Mucosa of stomach (tissue), 1 donor: ENCODE measurements around the gene EIF4E2.

ENCODE experiments used
- H3K27me3 ChIP-seq: one replicate; pipeline ENCODE4 v1.7.0; 2013; ENCODE audit warnings: mild to moderate bottlenecking, low read length; ENCODE audit not compliant: control insufficient read depth, insufficient read depth
- H3K36me3 ChIP-seq: one replicate; pipeline ENCODE4 v1.7.0; 2013; ENCODE audit warnings: low read length; ENCODE audit not compliant: control insufficient read depth, insufficient read depth
- H3K4me1 ChIP-seq: one replicate; pipeline ENCODE4 v1.7.0; 2013; ENCODE audit warnings: mild to moderate bottlenecking, low read length; ENCODE audit not compliant: control insufficient read depth, insufficient read depth
- H3K4me3 ChIP-seq: one replicate; pipeline ENCODE4 v1.7.0; 2013; ENCODE audit warnings: low read length
- H3K9ac ChIP-seq: one replicate; pipeline ENCODE4 v1.7.0; 2013; ENCODE audit warnings: mild to moderate bottlenecking, low read length, moderate library complexity
- H3K9me3 ChIP-seq: one replicate; pipeline ENCODE4 v1.7.0; 2013; ENCODE audit warnings: mild to moderate bottlenecking, low read length, moderate library complexity; ENCODE audit not compliant: control insufficient read depth
- donor health status: Pancreatic carcinoma.

EIF4E2 gene

GRCh38 chr2:232578626-232579025 is 28.1 kb downstream of the EIF4E2 start:
- Histone ChIP-seq H3K9ac (no peak overlapping the region), H3K27me3 (no peaks in the 10 kb centered on the region), H3K4me1 (peaks cover 25% of the 10 kb centered on the region), H3K9me3 (no peaks in the 10 kb centered on the region), H3K4me3 (no peak overlapping the region), H3K36me3 (peaks cover 5% of the 10 kb centered on the region)

DNA sequence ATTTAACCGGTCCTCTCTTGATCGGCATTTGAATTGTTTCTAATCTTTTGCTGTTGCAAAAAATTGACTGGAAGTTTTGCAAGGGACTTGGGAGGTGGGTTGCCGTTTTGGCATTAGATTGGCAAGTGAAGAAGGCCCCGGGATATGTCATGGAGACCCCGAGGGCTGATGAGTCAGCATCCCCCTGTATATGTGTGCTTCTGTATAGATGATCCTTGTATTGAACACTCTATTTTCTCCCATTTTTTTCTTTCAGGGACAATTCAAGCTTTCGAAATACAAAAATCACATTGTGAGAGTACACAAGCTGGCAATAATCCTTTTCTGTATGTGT is 30.1 kb downstream of the EIF4E2 start:
- no peak overlapping the region for H3K4me3 ChIP-seq

DNA sequence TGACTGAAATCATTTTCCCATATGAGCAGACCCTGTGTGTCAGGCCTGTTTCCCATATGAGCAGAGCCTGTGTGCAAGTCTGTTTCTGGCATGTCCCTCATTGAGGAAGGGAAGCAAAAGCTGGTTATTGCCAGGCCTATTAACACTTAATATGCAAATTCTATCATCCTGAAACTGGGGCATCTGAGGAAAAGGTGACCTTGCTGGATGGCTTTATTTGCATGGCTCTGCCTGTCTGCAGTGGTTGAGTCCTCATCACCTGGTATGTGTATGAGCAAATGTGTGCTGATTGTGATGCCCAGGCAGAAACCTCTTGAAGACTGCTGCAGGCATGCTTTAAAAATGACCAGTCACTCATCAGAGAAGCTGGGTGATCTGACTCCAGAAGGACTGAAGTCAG is 31.2 kb downstream of the EIF4E2 start:
- no peaks in the 10 kb centered on the region for H3K36me3 ChIP-seq
- H3K27me3 ChIP-seq, result no peaks in the 10 kb centered on the region
- H3K9me3 ChIP-seq, result no peaks in the 10 kb centered on the region
- H3K4me3 ChIP-seq, result no peak overlapping the region
- H3K9ac ChIP-seq, result no peak overlapping the region
- H3K4me1 ChIP-seq, result peaks cover 25% of the 10 kb centered on the region

More for the DNA sequence above, 30.1 kb downstream of the EIF4E2 start:
- Histone ChIP-seq H3K27me3 (no peaks in the 10 kb centered on the region), H3K9ac (no peak overlapping the region), H3K36me3 (no peaks in the 10 kb centered on the region), H3K9me3 (no peaks in the 10 kb centered on the region), H3K4me1 (peaks cover 25% of the 10 kb centered on the region)

GRCh38 chr2:232584238-232584637 is 33.7 kb downstream of the EIF4E2 start:
- Histone ChIP-seq H3K36me3 (no peaks in the 10 kb centered on the region), H3K9ac (no peak overlapping the region), H3K4me3 (no peak overlapping the region), H3K4me1 (peaks cover 29% of the 10 kb centered on the region), H3K9me3 (no peaks in the 10 kb centered on the region), H3K27me3 (no peaks in the 10 kb centered on the region)

GRCh38 chr2:232586943-232587505 is 36.5 kb downstream of the EIF4E2 start:
- no peaks in the 10 kb centered on the region for H3K27me3 ChIP-seq
- H3K4me3 ChIP-seq, result no peak overlapping the region
- H3K9me3 ChIP-seq, result no peaks in the 10 kb centered on the region
- no peak overlapping the region for H3K9ac ChIP-seq
- H3K4me1 ChIP-seq, result peaks cover 12% of the 10 kb centered on the region
- no peaks in the 10 kb centered on the region for H3K36me3 ChIP-seq

DNA sequence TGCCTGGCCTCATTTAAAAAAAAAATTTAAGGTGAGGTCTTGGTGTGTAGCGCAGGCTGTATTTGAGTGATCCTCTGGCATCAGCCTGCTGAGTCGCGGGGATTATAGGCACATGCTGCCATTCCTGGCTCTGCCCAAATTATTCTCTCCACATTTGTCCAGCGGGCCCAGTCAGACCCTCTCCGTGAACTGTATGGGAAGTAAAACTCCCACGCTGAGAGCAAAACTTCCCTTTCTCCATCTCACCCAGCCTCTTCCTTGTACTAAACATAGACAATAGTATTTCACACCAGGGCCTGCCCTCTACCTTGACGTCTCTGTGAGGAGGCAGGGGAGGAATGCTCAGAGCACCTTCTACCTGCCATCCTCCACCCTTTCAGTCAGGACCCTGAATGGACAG is 37.0 kb downstream of the EIF4E2 start:
- no peak overlapping the region for H3K9ac ChIP-seq
- no peaks in the 10 kb centered on the region for H3K9me3 ChIP-seq
- peaks cover 13% of the 10 kb centered on the region for H3K4me1 ChIP-seq
- no peaks in the 10 kb centered on the region for H3K36me3 ChIP-seq
- H3K4me3 ChIP-seq, result no peak overlapping the region
- H3K27me3 ChIP-seq, result no peaks in the 10 kb centered on the region

DNA sequence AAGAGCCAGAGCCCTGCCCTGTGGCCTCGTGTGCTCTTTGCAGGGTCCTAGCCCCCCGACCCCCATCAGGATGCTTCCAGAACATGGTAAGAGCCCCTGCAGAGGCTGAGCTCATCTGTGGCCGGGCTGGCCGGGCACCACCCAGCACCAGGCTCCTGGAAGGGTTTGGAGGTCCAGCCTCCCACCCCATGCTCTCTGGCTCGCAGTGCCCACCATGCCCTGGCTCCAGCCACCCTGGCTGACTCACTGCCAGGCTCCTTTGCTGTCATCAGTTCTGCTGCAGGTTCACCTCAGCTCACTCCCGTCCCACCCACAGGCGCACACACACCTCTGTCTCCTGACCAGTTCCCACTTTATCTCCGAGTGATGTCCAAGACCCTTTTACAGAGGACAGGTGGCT is 37.5 kb downstream of the EIF4E2 start:
- Histone ChIP-seq H3K4me1 (peaks cover 18% of the 10 kb centered on the region), H3K36me3 (no peaks in the 10 kb centered on the region), H3K27me3 (no peaks in the 10 kb centered on the region), H3K4me3 (no peak overlapping the region), H3K9ac (no peak overlapping the region), H3K9me3 (no peaks in the 10 kb centered on the region)

DNA sequence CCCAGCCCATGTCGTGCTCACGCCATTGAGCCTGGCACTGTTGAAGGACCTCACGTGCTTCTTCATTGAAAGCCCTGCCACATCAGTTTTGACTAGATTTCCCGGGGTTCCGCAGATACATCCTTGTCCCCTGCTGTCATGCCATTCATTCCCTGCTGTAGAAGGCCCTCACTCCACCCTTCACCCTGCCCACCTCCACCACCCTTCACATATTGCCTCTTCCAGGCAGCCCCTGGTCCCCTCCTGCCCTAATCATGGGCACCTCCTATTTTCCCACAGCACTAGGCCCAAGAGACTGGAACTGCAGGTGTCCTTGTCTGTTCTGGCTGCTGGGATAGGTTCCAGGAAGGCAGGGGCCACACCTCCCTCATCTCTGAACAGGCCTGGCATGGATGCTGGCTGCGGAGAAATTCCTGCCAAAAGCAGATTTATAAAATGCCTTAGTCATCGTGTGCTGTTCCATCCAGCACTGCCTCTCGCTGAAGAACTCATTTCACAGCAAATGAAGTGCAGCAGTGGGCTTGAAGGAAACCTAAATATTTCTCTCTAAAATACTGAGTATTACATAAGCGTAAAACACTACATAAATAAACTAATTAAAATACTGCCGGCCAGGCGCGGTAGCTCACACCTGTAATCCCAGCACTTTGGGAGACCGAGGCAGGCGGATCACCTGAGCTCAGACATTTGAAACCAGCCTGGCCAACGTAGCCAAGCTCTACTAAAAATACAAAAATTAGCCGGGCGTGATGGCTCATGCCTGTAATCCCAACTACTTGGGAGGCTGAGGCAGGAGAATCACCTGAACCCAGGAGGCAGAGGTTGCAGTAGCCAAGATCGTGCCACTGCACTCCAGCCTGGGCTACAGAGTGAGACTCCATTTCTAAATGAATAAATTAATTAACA is 38.4 kb downstream of the EIF4E2 start:
- Histone ChIP-seq H3K4me3 (no peak overlapping the region), H3K9ac (no peak overlapping the region), H3K9me3 (no peaks in the 10 kb centered on the region), H3K4me1 (peaks cover 27% of the 10 kb centered on the region), H3K27me3 (no peaks in the 10 kb centered on the region), H3K36me3 (no peaks in the 10 kb centered on the region)

GRCh38 chr2:232592772-232593395 is 42.4 kb downstream of the EIF4E2 start:
- no peak overlapping the region for H3K9ac ChIP-seq

DNA sequence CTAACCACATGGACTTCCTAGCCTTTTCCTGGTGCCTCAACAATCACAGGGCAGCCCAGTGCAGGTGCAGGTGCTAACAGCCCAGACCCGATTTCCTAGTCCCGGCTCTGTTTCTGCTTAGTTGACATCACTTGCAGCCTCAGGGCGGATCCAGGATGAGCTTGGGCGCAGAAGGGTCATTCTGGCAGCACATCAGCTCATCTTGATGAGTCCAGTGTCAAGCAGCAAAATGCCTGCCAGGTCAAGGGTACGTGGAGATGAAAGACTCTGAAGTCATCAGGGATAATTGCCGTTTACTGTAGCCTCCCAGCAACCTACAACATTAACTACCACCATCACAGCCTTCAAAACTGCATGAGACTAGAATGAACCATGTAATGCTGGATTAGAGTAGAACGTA is 43.5 kb downstream of the EIF4E2 start:
- no peaks in the 10 kb centered on the region for H3K9me3 ChIP-seq
- H3K9ac ChIP-seq, result no peak overlapping the region
- H3K27me3 ChIP-seq, result no peaks in the 10 kb centered on the region
- H3K4me1 ChIP-seq, result peaks cover 32% of the 10 kb centered on the region
- H3K36me3 ChIP-seq, result no peaks in the 10 kb centered on the region
- H3K4me3 ChIP-seq, result no peak overlapping the region

More at GRCh38 chr2:232592772-232593395, 42.4 kb downstream of the EIF4E2 start:
- no peak overlapping the region for H3K4me3 ChIP-seq
- H3K27me3 ChIP-seq, result no peaks in the 10 kb centered on the region
- H3K4me1 ChIP-seq, result peaks cover 37% of the 10 kb centered on the region
- no peaks in the 10 kb centered on the region for H3K9me3 ChIP-seq
- no peaks in the 10 kb centered on the region for H3K36me3 ChIP-seq

GRCh38 chr2:232597362-232598079 is 47.0 kb downstream of the EIF4E2 start:
- H3K4me1 ChIP-seq, result peaks cover 24% of the 10 kb centered on the region
- no peak overlapping the region for H3K9ac ChIP-seq
- H3K27me3 ChIP-seq, result no peaks in the 10 kb centered on the region
- H3K36me3 ChIP-seq, result no peaks in the 10 kb centered on the region
- no peaks in the 10 kb centered on the region for H3K9me3 ChIP-seq
- H3K4me3 ChIP-seq, result no peak overlapping the region

DNA sequence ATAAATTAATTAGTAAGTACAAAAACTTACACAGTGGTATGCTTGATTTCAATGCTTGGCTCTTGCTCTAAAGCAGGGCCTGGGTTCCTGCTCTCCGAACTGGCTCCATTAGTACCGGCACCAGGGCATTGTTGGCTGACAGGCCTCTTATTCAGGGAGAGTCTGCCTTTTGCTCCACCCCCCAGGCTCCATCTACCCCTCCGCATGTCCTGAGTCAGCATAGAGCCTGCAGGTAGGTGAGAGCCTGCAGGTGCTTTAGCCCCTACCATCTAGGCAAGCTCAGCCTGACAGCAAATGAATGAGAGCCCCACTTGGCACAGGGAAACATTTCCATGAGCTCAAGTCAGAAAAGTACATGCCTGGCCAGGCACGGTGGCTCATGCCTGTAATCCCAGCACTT is 47.8 kb downstream of the EIF4E2 start:
- peaks cover 16% of the 10 kb centered on the region for H3K4me1 ChIP-seq
- no peak overlapping the region for H3K4me3 ChIP-seq
- H3K9ac ChIP-seq, result no peak overlapping the region
- no peaks in the 10 kb centered on the region for H3K36me3 ChIP-seq
- H3K27me3 ChIP-seq, result no peaks in the 10 kb centered on the region
- H3K9me3 ChIP-seq, result no peaks in the 10 kb centered on the region
